ENCODE measurements around the gene ASPSCR1. TPM values are rescaled to one million over a fixed set of nuclear protein-coding genes. Genes with fewer than 3 reads are reported as not detected.

The ASPSCR1 gene
- total and polyA plus RNA-seq, 4 donors = 15.0 to 108 (median 30.4) TPM

DNA sequence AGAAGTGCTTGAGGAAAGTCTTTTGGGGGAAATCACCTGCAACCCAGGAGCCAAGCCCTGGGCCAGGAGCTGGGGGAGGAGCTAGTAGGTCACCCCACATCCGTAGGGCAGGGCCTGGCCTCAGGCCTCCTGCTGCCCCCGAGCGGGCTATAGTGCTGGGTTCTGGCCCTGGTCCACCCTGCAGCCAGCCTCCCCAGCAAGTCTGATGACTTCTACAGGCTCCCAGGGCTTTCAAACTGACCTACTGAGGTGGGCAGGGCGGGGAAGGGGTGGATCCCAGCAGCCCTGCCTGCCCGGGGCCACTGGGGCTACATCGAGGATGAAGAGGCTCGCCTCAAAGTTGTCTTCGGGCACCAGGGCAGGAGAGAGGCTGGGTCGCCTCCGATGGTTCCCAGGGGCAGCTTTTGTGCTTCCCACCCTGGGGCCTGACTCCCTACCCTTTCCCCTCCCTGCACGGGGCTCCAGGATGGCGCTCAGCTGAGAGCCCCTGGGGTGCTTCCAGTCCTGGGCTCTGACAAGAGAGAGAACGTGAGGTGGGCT is 40.3 kb downstream of the ASPSCR1 start:
- Histone ChIP-seq H3K9me3 (ENCODE audit: control insufficient read depth, low read length) (no peaks in the 10 kb centered on the region), H3K27me3 (ENCODE audit: control insufficient read depth in 1 of 2, insufficient read depth in 2 of 2, low read length in 1 of 2) (no peaks in the 10 kb centered on the region), H3K4me1 (ENCODE audit: control insufficient read depth in 1 of 2, insufficient read depth in 2 of 2, low read length in 2 of 2) (no peaks in the 10 kb centered on the region), H3K4me3 (ENCODE audit: low read length in 2 of 2) (no peak overlapping the region), H3K36me3 (ENCODE audit: control insufficient read depth in 1 of 2, insufficient read depth in 2 of 2, low read length in 1 of 2) (no peaks in the 10 kb centered on the region), H3K27ac (ENCODE audit: low read depth in 1 of 2, low read length in 2 of 2) (no peak overlapping the region)
- intact Hi-C loops (cut with DNase I) = no loop called here
- no peak for ATAC-seq (ENCODE audit: low FRiP score)
- 87% methylated on average over 13 of the region's 13 CpGs for WGBS, 2 donors
- DNase-seq = no peak

DNA sequence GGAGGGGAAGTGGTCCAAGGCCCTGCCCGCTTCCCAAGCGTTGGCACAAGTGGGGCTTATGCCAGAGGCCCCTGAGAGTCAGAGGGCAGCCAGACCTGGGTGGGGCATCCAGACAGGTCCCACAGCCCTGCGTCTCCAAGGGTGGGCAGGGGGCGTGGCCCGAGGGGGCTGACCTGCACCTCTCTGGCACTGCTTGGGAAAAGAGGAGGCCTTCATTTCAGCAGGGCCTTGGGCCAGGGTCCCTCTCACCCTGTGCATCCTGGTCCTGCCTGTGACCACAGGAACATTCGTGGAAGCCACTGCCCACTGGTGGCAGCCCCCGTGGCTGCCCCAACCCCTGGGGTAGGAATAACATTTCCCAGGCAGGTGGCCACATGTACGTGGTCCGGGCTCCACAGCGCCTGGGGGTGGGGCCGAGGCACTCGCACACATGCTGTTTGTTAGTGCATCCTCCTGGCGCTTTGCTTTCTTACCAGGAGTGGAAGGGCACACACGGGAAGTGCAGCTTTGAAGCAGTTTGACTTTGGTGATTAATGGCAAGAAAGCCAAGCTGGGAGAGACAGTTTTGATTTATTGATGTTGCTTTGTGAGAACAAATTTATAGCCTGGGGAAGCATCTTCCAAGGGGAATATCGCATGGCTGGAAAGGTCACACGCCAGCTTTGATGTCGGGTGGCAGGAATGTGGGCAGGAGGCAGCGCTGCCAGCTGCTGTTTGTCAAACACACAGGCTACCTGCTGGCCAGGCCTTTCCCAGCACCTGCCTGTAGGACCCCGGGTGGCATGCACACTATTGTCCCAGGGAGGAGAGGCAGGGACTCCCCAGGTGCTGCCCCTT is 40.9 kb downstream of the ASPSCR1 start:
- H3K27ac ChIP-seq (ENCODE audit: low read depth in 1 of 2, low read length in 2 of 2) = no peak overlapping the region
- intact Hi-C loops (cut with DNase I) = no loop called here
- ATAC-seq (ENCODE audit: low FRiP score) (no peak), DNase-seq (no peak)
- H3K4me3 ChIP-seq (ENCODE audit: low read length in 2 of 2) = no peak overlapping the region
- 74 to 75% methylated on average over 19 of the region's 19 CpGs for WGBS, 2 donors
- H3K4me1 ChIP-seq (ENCODE audit: control insufficient read depth in 1 of 2, insufficient read depth in 2 of 2, low read length in 2 of 2) = no peaks in the 10 kb centered on the region
- no peaks in the 10 kb centered on the region for H3K36me3 ChIP-seq (ENCODE audit: control insufficient read depth in 1 of 2, insufficient read depth in 2 of 2, low read length in 1 of 2)
- H3K27me3 ChIP-seq (ENCODE audit: control insufficient read depth in 1 of 2, insufficient read depth in 2 of 2, low read length in 1 of 2) = no peaks in the 10 kb centered on the region
- no peaks in the 10 kb centered on the region for H3K9me3 ChIP-seq (ENCODE audit: control insufficient read depth, low read length)

DNA sequence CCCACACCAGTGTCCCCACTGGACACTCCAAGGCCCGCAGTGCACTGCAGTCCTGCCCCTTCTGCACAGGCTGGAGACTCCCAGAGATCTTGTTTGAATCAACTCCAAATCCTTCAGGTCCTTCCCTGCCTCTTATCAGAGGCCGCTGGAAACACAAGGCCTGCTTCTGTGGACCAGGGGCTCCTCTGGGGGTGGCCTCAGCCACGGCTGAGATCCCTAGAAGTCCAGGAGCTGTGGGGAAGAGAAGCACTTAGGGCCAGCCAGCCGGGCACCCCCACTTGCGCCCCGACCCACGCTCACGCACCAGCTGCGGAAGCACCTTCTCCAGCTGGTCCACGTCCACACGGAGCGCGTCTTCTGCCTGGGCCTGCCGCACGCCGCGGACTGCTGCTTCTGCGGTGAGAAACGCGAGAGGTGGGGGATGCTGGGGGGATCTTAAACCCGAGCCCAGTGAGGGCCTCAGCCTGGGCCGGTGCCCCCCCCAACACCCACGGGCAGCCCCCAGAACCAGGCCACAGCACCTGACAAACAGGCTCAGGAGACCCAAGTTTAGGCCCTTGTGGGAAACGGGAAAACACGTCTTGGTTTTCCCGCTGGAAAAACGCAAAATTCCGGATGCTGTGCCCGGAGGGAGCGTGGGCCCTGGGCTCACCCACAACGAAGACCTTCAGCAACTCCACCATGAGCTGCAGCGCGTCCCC is 41.7 kb downstream of the ASPSCR1 start:
- intact Hi-C loops (cut with DNase I) = no loop called here
- H3K36me3 ChIP-seq (ENCODE audit: control insufficient read depth in 1 of 2, insufficient read depth in 2 of 2, low read length in 1 of 2) = no peaks in the 10 kb centered on the region
- no peaks in the 10 kb centered on the region for H3K9me3 ChIP-seq (ENCODE audit: control insufficient read depth, low read length)
- 88 to 91% methylated on average over 33 of the region's 33 CpGs for WGBS, 2 donors
- H3K4me1 ChIP-seq (ENCODE audit: control insufficient read depth in 1 of 2, insufficient read depth in 2 of 2, low read length in 2 of 2) = no peaks in the 10 kb centered on the region
- no peak for ATAC-seq (ENCODE audit: low FRiP score)
- DNase-seq = no peak
- H3K27ac ChIP-seq (ENCODE audit: low read depth in 1 of 2, low read length in 2 of 2) = no peak overlapping the region
- H3K27me3 ChIP-seq (ENCODE audit: control insufficient read depth in 1 of 2, insufficient read depth in 2 of 2, low read length in 1 of 2) = no peaks in the 10 kb centered on the region
- H3K4me3 ChIP-seq (ENCODE audit: low read length in 2 of 2) = no peak overlapping the region

DNA sequence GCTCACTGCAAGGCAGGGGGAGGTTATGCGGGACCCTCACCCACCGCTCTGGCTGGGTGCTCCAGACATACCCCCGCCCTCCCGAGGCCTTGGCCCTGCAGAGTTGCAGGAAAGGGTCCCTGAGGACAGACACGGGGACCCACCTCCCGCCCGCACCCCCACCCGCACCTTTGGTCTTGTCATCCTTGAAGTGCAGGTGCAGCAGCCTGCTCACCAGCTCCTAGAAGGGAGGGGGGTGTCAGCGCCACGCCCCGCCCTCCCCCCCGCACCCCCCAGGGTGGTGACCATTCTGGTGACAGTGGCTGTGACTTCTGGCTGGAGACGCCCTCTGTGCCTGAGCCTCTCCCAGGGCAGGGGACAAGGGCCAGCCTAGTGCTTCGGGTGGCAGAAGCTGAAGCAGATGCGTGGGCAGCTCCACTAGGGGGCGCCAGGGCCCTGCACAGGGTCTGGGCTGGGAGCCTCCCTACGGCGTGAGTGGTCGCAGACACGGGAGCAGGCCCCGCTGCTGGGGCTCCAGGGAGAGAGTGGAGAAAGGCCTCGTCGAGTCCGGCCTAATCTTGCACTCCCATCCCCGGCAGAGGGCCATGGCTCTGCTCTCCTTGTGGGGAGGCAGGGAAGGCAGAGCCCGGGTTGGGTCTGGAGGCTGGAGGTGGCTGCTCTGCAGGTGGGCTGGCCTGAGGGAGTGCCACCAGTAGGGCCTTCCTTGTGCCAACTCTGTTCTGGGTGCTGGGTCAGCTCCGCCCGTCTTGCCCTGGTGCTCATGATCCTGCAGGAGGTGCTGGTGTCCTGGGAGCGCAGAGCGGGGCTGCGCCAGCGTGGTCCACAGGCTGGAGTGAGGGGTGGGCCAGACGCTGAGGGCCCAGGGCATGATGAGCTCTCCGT is 42.5 kb downstream of the ASPSCR1 start:
- intact Hi-C loops (cut with DNase I) = loop anchor here in 1 of 2 donors (2.0 kb wide), 1 partner anchor 61 kb away; no protein-coding TSS in a partner anchor
- H3K4me1 ChIP-seq (ENCODE audit: control insufficient read depth in 1 of 2, insufficient read depth in 2 of 2, low read length in 2 of 2) = no peaks in the 10 kb centered on the region
- no peak for ATAC-seq (ENCODE audit: low FRiP score)

DNA sequence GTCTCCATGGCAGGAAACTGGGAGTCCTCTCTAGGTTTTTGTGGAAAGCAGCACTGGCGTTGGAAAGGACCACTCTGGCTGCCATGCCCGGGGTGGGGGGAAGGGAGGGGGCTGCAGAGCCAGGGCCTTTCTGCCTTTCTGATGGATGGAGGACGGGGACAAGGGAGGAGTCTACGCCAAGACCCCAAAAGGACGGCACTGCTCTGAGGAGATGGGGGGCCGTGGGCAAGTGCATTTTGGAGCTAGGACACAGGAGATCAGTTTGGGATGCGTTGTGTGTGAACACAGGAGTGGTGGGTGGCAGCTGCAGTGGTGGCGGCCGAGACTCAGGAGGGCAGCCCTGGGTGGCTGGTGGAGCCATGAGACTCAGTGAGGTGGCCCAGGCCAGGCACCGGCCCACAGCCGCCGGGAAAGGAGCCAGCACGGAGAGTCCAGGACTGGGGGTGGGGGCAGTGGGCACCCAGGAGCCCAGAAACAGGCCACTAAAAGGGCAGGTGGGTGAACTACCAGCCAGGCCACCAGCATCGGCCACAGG is 43.2 kb downstream of the ASPSCR1 start:
- Histone ChIP-seq H3K9me3 (ENCODE audit: control insufficient read depth, low read length) (no peaks in the 10 kb centered on the region), H3K36me3 (ENCODE audit: control insufficient read depth in 1 of 2, insufficient read depth in 2 of 2, low read length in 1 of 2) (no peaks in the 10 kb centered on the region), H3K27me3 (ENCODE audit: control insufficient read depth in 1 of 2, insufficient read depth in 2 of 2, low read length in 1 of 2) (no peaks in the 10 kb centered on the region), H3K4me3 (ENCODE audit: low read length in 2 of 2) (no peak overlapping the region), H3K4me1 (ENCODE audit: control insufficient read depth in 1 of 2, insufficient read depth in 2 of 2, low read length in 2 of 2) (no peaks in the 10 kb centered on the region), H3K27ac (ENCODE audit: low read depth in 1 of 2, low read length in 2 of 2) (no peak overlapping the region)
- no peak for DNase-seq
- intact Hi-C loops (cut with DNase I) = loop anchor here (1.0 to 2.0 kb wide), 2 partner anchors 61 to 62 kb away; no protein-coding TSS in a partner anchor
- ATAC-seq (ENCODE audit: low FRiP score) = no peak
- 61 to 66% methylated on average over 14 of the region's 14 CpGs for WGBS, 2 donors

More for the DNA sequence above, 42.5 kb downstream of the ASPSCR1 start:
- Histone ChIP-seq H3K36me3 (ENCODE audit: control insufficient read depth in 1 of 2, insufficient read depth in 2 of 2, low read length in 1 of 2) (no peaks in the 10 kb centered on the region), H3K4me3 (ENCODE audit: low read length in 2 of 2) (no peak overlapping the region), H3K27ac (ENCODE audit: low read depth in 1 of 2, low read length in 2 of 2) (no peak overlapping the region), H3K9me3 (ENCODE audit: control insufficient read depth, low read length) (no peaks in the 10 kb centered on the region), H3K27me3 (ENCODE audit: control insufficient read depth in 1 of 2, insufficient read depth in 2 of 2, low read length in 1 of 2) (no peaks in the 10 kb centered on the region)
- 66 to 73% methylated on average over 28 to 34 of the region's 34 CpGs for WGBS, 2 donors
- DNase-seq = peak; percentile 74 to 90

DNA sequence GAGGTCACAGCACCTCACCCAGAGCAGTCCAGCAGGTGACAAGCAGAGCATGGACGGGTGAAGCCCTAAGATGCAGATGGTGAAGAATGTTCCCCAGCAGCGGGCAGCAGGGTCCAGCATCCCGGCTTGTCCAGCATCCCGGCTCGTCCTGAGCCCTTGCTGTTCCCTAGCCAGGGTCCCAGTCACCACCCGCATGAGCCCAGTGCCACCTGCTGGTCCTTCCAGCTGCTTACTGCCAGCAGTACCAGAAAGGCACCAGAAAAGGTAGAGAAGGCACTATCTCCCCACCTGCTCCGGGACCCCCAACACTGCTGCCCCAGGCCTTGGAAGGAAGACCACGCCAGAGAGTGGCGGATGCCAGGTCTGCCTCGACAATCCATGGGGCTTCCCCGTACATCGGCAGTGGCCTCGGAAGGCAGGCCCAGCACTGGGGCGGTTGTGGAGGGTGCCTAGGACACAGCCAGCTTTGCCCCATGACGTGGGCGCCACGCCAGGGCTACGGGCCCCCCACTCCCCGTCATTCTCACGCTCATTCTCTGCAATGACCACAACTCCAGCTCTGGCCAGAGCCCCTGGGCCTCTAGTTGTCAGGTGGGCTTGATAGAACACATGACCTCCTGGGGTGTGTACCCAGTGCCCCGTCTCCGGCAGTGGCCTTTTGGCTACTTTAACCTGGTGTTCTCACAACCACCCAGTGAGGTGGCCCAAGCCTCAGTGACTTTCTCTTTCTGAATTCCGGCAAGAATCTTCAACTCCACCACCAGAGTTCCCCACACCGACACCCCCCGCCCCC is 43.9 kb downstream of the ASPSCR1 start:
- Histone ChIP-seq H3K4me3 (ENCODE audit: low read length in 2 of 2) (no peak overlapping the region), H3K27ac (ENCODE audit: low read depth in 1 of 2, low read length in 2 of 2) (no peak overlapping the region), H3K27me3 (ENCODE audit: control insufficient read depth in 1 of 2, insufficient read depth in 2 of 2, low read length in 1 of 2) (no peaks in the 10 kb centered on the region), H3K36me3 (ENCODE audit: control insufficient read depth in 1 of 2, insufficient read depth in 2 of 2, low read length in 1 of 2) (no peaks in the 10 kb centered on the region), H3K4me1 (ENCODE audit: control insufficient read depth in 1 of 2, insufficient read depth in 2 of 2, low read length in 2 of 2) (no peaks in the 10 kb centered on the region), H3K9me3 (ENCODE audit: control insufficient read depth, low read length) (no peaks in the 10 kb centered on the region)
- no peak for ATAC-seq (ENCODE audit: low FRiP score)
- intact Hi-C loops (cut with DNase I) = loop anchor here (1.0 to 2.0 kb wide), 2 partner anchors 62 to 63 kb away; no protein-coding TSS in a partner anchor
- peak; percentile 85 to 92 for DNase-seq
- 31 to 38% methylated on average over 25 of the region's 25 CpGs for WGBS, 2 donors

DNA sequence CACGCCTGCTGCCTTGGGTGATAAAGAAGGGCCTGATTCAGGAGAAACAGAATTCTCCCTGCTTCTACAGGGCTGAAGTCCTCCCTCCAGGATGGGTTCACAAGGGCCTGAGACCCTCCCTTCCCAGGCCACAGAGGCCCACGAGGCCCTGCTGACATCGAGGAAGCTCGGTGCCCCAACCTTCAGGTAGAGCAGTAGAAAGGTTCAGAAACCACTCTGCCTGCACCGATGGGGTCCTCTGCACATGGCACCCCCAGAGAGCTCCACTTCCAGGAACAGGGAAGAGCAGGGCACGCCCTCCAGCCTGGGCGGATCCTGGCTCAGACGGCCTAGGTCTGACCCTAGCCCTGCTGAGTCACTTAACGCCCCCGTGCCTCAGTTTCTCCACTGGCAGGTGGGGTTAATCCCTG is 44.5 kb downstream of the ASPSCR1 start:
- no peaks in the 10 kb centered on the region for H3K9me3 ChIP-seq (ENCODE audit: control insufficient read depth, low read length)
- intact Hi-C loops (cut with DNase I) = loop anchor here (1.0 to 2.0 kb wide), 2 partner anchors 63 kb away; no protein-coding TSS in a partner anchor
- H3K4me1 ChIP-seq (ENCODE audit: control insufficient read depth in 1 of 2, insufficient read depth in 2 of 2, low read length in 2 of 2) = no peaks in the 10 kb centered on the region
- H3K27me3 ChIP-seq (ENCODE audit: control insufficient read depth in 1 of 2, insufficient read depth in 2 of 2, low read length in 1 of 2) = no peaks in the 10 kb centered on the region
- ATAC-seq (ENCODE audit: low FRiP score) (no peak), DNase-seq (no peak)
- H3K36me3 ChIP-seq (ENCODE audit: control insufficient read depth in 1 of 2, insufficient read depth in 2 of 2, low read length in 1 of 2) = no peaks in the 10 kb centered on the region
- WGBS, 2 donors = 11 to 12% methylated on average over 9 to 10 of the region's 10 CpGs
- H3K27ac ChIP-seq (ENCODE audit: low read depth in 1 of 2, low read length in 2 of 2) = no peak overlapping the region
- peak overlapping the region in 1 of 2 donors; percentile 65 for H3K4me3 ChIP-seq (ENCODE audit: low read length in 2 of 2)

Data from aorta (tissue), 5 donors.